Measurements from ENCODE around the gene LENG9.
"Not testable (repeated sequence)": the region's sequence is repeated elsewhere in the genome, so short reads cannot be mapped to it uniquely, and the experiment has no call there.

GRCh38 chr19:54498451-54498772, 34.8 kb upstream of the LENG9 start:
- TF ChIP-seq, protein P1, sequence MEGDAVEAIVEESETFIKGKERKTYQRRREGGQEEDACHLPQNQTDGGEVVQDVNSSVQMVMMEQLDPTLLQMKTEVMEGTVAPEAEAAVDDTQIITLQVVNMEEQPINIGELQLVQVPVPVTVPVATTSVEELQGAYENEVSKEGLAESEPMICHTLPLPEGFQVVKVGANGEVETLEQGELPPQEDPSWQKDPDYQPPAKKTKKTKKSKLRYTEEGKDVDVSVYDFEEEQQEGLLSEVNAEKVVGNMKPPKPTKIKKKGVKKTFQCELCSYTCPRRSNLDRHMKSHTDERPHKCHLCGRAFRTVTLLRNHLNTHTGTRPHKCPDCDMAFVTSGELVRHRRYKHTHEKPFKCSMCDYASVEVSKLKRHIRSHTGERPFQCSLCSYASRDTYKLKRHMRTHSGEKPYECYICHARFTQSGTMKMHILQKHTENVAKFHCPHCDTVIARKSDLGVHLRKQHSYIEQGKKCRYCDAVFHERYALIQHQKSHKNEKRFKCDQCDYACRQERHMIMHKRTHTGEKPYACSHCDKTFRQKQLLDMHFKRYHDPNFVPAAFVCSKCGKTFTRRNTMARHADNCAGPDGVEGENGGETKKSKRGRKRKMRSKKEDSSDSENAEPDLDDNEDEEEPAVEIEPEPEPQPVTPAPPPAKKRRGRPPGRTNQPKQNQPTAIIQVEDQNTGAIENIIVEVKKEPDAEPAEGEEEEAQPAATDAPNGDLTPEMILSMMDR (IDR thresholded peaks at IDR 0.05; ENCODE audit: low read length) = not testable (repeated sequence)
- TF ChIP-seq EZH2 (IDR thresholded peaks at IDR 0.05; ENCODE audit: borderline replicate concordance, low read length) = not testable (repeated sequence)

Measured in OCI-LY1 (cell line).